HG02943 (cell line): ENCODE measurements around the gene IL2RG.

Experiments
- ATAC-seq: cut with Tn5 transposase; IDR thresholded peaks from one replicate; pipeline ENCODE4 v1.9.1; 2021; ENCODE audit warnings: mild to moderate bottlenecking, low read depth, moderate library complexity; ENCODE audit not compliant: unreplicated experiment

Gene IL2RG

DNA sequence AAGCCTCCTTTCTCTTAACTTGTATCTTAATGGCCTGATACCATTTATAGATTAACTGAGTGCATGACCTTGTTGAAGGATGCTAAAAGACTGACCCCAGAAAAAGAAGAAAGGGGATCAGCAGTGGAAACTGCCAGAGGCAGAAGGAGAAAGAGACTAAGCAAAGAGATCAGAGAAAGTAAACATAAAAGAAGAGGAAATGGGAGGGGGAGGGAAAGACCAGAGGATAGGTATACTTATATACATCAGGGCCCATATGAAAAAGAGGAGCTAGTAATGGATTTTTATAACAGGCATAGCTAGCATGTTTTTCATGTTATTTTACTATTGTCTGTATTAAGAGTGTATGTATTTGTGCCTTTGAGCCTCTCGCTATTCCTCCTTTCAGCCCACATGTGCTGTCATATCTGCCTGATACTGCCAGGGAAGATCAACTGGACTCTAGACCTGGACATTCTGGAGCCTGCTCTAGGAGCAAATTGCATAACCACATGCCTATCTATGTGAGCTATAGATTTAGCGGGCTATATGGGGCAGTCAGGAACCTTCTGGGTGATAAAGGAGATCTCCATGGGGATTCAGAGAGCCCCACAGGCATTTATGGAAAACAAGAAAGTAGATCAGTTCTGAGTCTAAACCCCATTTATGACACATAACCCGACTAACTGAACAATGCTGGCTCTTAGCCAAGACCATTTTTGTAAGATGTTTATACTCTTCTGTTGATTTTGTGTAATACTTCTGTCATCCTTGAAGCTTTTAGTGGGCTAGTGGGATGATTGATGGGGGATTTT lies 29.9 kb downstream of the IL2RG start:
- no peak for ATAC-seq

DNA sequence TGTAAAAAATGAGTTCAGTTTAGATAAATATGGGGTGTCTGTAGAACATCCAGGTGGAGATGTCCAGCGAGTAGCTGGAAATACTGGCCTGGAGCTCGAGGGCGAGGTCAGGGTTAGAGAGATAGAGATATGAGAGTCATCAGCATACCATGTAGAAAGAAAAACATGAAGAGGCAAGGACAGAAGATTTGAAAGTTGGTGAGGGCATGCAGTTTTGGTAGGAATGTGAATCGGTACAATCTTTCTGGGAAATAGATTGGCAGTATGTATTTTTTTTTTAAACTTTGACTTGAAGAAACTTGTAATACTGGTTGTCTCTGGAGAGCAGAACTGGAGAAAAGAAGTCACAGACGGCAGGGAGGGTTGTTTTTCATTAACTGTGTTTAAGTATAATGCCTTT lies 40.8 kb downstream of the IL2RG start:
- no peak for ATAC-seq

DNA sequence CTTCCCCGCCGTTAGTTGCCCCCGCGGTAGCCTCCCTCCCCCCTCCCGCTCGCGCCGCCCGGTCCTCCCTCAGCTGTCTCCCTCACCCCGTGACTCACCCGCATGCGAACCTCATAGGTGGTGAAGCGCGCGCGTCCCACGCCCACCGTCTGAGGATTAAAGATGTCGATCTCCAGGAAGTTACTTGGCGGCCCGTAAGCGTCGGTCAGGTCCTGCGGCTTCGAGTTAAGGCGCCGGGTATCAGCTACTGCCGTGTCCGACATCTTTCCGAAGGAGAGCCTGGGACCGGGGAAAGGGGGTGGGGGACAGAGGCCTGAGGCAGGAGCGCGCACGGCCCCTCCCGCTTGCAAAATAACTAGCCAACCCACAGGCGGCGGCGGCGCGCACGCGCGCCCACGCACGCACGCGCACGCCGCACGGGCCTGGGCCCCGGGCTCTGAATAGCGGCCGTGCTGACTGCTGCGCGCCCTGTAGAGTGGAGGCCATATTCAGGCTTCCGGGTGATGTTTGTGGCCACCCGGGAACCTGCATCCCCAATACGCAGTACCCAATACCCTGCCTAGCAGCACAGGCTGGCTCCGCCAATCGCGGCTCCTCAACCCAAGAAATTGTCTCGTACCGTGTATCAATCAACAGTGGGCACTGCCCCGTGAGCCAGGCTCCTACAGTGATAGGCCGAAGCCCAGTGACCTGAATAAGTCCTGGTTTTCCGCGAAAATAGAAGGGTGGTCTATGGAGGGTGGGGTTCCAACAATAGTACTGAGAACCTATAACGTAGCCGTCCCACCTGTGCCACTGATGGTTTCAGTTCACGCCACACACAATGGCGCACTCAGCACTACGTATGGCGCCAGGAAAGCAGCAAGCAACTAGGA lies 43.1 kb downstream of the IL2RG start, which contains the start of gene SNX12:
TSS of gene SNX12 (minus strand) at position 291 of the 875 bp plus-strand sequence. CDS start at position 263, 28 bp downstream.
- peak; percentile 91 for ATAC-seq

DNA sequence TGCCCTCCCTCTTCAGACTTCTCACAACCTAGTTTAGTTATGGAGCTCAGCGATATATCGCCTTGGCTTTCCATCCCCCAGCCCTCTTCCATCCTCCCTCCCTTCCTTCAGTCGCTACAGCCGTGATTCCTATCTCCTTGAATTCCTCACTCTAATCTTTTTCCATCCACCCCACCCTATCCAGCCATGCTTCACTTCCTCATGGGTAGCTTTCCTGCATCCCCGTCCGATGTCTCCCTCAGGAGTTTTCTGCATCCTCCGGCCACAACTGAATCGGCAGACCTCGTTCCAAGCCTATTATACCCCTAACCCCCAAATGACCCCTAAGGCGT lies 43.7 kb downstream of the IL2RG start:
- ATAC-seq: no peak

DNA sequence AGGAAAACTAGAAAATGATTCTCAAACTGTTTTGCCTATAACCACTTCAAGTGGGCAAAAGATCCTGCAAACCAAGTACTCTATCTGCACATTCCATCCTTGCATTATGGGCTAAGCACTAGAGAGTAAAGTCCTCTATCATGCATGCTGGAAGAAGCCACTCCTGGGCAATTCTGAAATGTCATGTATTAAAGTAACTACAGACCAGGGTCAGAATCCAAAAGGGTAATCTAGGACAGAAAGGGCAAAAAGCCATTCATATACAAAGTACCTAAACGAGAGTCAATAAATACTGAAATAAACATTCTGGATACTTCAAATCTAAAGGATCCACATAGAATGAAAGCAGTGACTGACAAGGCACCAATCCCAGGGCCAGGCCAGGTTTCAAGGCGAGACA lies 44.3 kb downstream of the IL2RG start:
- ATAC-seq: no peak

DNA sequence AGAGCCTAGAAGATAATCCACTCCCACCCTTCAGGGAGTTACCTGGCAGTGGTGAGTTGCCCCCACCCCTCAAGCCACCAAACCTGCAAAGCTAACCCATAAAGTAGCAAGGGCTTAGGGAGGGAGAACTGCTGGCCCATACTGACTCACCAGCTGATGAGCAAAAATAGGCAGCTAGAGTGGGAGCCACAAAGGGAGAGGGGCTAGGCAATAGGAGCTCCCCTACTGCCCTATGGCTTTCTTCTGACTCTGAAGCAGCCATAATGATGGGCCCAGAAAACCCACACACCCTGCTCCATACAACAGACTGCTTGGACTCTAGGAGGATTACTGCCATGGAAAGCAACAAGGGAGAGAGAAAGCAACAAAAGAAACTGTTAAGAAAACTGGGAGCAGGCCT lies 51.2 kb downstream of the IL2RG start:
- no peak for ATAC-seq

DNA sequence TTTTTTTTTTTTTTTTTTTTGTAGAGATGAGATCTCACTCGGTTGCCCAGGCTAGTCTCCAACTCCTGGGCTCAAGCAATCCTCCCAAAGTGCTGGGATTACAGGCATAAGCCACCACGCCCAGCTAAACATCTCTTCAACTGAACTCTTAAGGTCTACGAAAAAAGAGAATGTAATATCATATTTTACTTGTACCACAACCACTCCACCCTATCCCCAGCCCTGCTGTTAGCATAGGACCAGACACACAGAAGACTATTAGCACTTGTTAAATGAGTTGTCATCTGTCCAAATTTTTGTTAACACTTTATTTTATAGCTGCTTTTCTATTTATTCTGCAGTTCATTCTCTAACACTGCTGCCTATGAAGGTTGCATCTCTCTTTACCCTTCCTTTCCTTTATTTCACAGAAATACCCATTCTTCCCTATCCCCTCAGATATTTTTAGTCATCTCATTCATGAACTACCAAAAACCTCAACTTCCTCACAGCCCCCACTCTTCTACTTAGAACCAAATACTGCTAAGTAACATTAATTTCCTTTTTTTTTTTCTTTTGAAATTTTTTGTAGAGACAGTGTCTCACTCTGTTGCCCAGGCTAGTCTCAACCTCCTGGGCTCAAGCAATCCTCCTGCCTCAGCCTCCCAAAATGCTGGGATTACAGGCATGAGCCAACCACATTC lies 53.4 kb downstream of the IL2RG start:
- ATAC-seq: no peak
